IPS DF 19.7 (cell line): ENCODE results near the gene PCID2.

Source experiments
- DNase-seq: peaks from one replicate; pipeline ENCODE4 v3.0.0-alpha.2; 2013; ENCODE audit warnings: low read depth, low spot score

The PCID2 gene

DNA sequence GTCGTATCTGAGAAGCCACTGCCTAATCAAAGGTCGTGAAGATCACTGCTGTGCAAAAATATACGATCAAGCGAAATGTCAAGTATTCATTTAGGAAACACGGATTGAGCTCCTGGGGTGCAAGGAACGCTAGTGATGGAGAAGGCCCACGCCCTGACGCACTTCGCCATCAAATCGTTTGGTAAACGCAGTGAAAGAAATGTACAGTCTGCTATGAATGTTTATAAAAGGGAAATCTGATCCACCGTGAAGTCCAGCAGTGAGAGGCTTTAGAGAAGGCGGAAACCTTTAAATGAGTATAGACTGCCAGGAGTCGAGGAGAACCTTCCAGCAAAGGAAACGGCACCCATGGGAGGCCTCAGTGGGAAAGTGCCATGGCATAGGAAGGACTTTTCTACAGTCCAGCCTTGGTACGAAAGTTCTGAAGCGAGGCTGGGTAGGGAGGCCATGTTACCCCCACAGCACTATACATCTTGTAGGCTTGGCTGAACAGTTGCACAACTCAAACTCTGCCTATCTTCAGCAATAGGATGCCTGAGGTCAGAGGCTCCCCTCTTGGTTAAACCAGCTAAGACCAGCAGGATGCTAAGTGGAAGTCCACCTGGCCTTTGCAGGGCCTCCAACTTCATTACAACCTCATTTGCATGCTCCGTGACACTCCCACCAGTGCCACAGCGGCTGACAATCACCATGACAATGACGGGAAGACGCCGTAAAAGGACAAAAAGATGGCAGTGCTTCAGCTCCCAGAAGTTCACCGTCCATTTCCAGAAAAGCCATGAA lies 20.4 kb downstream of the PCID2 start:
- DNase-seq = no peak

DNA sequence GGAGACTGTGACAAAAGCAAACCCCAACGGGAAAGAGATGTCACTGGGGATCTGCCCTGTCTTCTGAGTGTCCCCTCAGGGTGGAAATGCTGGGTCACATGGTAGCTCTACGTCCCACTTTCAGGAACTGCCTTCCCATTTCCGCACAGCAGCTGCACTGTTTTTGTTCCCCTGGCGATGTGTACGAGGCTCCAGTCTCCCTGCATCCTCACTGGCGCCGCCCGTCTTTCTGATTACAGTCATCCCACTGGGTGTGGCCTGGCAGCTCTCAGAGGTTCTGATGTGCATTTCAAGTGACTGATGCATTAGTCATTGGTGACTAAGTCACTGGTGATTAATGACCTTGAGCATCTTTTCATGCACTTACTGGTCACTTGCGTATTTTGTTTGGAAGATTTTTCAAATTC lies 21.2 kb downstream of the PCID2 start:
- no peak for DNase-seq

DNA sequence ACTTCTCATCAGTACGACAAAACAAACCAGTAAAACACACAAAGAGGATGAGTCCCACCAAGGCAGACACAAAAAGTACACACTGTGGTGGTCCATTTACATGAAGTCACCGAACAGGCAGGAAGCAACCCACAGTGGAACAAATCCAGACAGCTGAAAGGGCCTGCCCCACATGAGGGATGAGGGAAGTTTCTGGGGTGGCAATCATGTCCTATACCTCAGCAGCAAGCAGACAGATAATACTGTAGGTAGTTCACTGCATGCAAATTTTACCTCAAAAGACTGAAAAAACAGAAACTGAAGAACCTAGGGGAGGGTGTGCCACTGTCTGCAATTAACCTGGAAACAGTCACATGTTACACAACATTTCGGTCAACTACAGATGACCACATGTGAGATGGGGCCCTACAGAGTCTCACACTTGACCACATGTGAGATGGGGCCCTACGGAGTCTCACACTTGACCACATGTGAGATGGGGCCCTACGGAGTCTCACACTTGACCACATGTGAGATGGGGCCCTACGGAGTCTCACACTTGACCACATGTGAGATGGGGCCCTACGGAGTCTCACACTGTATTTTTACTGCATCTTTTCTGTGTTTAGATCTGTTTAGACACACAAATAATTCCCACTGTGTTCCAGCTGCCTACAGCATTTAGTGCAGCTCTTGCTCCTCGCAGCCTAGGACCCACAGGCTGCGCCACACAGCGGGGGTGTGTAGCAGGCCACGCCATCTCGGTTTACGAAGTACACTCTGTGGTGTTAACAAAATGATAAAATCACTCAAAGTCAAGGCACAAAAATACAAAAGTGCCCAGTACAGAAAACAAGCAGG lies 22.2 kb downstream of the PCID2 start:
- no peak for DNase-seq

DNA sequence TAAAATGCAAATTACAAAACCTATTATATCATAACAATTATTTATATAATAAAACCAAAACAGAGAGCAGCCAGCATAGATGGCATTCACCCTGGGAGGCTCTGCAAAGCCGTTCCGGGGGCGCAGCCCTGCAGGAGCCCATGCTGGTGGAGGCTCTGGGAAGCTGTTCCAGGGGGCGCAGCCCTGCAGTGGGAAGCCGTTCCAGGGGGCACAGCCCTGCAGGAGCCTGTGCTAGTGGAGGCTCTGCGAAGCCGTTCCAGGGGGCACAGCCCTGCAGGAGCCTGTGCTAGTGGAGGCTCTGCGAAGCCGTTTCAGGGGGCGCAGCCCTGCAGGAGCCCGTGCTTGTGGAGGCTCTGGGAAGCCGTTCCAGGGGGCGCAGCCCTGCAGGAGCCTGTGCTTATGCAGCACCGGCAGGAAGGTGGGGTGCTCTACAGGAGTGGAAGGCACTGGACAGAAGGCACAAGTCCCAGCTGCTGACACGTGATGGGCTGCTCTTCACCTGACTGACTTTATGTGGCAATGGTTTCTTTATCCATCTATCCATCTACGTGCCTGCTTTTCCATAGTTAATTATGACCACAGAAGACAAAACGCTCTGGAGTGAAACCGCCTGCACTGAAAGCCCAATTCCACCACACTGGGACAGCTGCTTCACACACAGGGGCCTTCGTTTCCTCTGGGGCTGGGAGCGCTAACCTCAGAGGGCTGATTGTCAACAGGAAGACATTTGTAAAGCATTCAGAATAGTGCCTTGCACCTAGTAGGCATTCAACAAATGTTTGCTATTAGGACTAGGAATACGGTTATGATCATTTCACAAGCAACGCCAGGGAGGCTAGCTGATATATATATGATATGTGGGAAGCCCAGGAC lies 23.7 kb downstream of the PCID2 start:
- no peak for DNase-seq

DNA sequence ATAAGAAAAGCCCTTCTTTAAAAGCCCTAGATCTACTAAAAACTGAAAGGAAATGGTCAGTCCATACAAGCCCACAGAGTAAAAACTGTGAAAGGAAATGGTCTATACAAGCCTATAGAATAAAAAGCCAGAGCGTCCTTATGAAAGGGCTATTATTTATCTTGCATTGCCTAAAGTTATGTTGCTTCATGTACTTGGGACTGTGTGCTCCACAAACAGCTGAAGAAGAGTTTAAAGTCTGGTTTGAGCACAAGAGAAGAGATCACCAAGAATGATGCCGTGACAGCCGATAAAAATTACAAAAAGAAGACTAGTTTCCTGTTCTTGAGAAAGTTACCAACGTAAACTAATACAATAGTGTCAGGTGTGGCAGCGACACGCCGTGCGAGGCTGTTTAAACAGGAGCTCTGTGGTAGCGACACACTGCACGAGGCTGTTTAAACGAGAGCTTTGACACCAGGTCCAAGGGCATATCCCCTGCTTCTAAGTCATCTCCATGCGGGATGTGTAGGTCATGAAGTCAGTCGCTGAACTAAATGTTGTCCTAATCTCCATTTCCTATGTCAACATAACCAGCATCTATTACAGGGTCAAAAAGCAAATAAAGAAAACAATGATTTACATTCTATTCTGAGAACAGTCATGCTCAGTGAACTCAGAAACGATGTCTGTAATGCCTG lies 24.9 kb downstream of the PCID2 start:
- DNase-seq = no peak

DNA sequence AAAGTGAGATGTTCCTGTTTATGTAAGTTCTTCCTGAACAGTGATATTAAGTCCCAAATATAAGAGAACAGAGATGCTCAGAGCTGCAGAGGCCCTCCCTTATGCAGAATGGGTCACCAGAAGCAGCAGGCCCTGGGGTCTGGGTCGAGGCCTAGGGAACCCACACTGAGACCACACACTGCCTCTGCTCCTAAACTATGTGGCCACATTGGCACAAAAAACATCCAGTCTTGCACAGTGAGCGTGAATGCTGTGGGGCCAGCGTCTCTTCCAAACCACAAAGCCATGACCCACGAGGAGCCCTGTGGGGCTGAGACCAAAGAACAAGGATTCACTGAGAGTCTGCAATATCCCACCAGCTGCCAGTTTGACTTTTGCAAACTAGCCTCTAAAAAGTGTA lies 26.4 kb downstream of the PCID2 start:
- DNase-seq = no peak

DNA sequence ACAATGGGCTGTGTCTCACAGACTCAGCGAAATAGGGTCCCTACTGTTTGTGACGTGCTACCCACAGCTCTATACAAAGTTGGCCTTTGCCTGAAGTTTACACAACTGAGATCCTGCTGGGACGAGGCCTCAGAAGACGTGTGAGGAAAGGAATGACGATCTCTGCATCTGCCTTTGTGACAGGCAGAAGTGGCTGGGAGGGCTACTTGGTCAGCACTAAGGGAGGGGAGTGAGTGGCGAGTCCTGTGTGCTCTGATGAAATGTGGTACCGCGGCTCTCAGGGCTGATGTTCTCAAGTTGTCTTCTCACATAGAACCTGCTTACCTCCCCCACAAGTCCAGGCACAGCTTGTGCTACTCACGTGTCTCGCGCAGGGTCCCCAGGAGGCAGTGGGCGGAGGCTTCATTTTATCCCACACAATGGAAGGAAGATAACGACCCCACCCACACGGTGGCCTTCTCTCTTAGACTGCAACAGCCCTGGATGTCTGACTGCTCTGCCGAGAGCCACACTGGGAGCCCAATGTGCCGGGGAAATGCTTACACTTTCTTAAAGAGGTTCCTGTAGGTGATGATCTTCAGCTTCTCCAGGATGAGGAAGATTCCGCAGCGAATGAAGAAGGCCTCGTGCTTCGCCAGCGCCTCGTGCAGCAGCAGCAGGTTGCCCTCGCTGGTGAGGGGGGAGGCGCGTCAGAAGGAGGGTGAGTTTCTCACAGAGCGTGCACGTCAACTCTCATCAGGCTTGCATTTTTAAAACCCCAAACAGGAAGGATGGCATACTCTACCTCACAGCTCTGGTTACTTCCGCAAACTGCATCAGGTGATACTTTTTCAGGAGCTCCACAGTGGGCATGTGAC lies 28.9 kb downstream of the PCID2 start:
- DNase-seq = no peak

DNA sequence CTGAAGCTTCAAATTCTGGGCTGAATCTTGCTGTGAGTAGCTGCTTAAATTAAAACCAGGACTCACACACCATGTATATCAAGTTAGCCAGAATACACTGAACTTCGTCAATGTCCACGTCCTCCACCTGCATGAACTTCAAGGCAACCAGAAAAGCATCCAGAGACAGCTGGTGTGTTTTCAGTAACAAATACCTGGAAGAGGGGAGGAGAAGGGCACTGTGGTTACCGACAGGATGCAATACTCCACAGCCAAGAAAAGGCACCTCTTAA lies 29.6 kb downstream of the PCID2 start:
- no peak for DNase-seq

DNA sequence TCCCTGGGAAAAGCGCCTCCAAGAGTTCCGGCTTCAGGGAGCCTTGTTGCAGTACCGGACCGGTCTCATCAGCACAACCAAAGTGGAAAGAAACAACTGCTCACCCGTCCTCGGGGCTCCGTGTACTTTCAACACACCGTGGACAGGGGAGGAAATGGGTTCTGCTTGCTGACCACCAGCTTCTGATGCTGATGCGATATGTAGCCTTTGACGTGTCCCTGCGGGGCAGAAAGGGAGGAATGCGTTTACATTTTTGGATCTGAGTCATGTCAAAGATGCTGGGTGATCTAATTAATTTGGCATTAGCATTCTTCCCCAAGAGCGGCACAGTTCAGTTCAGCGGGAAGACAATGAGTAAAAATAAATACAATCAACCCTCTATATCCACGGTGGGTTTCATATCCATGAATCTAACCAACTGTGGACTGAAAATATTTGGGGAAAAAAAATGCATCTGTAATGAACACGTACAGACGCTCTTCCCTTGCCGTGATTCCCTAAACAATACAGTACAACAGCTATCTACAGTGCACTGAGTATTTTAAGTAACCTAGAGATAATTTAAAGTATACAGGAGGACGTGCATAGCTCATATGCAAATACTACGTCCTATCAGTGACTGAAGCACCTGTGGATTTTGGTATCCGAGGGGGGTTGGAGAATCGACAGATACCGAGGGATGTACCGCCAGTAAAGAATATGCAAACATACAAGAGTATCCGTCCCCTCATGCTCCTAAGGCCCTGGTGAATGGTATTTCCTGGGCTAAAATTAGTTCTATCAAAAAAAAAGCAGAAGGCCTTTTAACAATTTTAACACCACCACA lies 30.2 kb downstream of the PCID2 start:
- no peak for DNase-seq

DNA sequence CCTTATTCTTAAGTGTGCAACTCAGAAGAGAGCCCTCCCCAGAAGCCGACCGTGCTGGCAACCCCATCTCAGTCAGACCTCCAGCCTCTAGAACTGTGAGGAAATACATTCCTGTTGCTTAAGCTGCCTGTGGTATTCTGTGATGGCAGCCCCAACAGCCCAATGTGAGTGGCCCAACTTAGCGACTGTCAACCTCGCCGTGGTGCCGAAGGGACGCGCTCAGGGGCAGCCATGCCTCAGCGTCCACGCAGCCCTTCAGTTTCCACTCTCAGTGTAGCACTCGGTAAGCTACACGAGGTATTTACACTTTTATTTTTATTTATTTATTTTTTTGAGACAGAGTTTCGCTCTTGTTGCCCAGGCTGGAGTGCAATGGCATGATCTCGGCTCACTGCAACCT lies 31.6 kb downstream of the PCID2 start:
- DNase-seq = no peak

DNA sequence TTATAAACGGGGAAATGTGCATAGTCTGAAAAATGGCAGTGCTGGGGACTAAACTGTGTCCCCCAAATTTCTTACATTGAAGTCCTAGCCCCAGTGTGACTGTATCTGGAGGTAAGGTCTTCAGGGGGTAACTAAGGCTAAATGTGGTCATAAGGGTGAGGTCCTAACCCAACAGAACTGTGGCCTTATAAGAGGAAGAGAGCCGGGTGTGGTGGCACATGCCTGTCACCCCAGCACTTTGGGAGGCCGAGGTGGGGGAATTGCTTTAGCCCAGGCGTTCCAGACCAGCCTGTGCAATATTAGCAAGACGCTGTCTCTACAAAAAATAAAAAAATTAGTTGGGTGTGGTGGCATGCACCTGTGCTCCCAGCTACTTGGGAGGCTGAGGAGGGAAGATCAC lies 32.2 kb downstream of the PCID2 start:
- no peak for DNase-seq

DNA sequence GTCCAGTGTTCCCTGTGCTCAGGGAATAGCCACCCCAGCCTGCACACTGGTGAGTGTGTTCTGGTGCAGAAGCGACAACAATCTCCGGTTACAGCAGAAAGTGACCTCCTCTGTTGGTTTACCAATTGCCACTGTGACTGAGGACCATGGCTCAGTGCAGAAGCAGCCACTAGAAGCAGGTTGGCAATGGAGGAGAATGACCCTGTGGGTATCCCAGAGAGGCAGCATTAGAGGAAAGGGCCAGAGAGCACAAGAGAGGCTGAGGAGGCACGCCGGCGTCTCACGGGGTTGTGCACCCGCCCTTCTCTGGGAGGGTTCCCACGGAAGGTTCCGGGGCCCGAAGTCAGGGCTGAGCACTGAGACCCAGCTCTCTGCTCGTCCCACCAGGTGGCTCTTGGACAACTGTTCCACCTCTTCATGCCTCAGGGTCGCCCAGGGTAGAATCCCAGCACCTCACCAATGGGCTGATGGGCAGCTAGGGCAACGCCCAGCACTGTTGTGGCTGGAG lies 36.0 kb downstream of the PCID2 start:
- no peak for DNase-seq

DNA sequence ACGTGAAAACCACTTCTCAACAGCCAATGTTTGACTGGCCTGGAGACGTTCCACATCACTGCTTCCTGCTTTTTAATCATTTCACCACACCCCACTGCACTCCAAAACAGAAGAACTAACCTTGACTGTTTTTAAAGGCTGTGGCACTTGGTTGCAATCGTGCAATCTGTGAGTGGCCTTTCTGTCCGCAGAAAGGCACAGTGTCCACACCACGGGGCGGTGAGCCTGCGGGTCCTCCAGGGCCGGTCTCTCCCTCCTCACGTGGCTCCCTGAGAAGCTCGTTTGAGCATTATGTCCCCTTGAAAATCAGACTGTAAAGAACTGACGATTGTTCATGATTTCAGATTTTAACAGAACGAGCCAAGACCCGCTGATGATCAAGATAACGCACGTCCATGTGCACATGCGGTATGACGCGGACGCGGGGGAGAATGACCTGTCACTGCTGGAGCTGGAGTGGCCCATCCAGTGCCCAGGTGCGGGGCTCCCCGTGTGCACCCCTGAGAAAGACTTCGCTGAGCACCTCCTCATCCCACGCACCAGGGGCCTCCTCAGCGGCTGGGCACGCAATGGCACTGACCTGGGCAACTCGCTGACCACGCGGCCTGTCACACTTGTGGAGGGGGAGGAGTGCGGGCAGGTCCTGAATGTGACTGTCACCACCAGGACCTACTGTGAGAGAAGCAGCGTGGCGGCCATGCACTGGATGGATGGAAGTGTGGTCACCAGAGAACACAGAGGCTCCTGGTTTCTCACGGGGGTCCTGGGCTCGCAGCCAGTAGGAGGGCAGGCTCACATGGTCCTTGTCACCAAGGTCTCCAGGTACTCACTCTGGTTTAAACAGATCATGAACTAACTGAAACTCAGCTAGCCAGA lies 37.0 kb downstream of the PCID2 start:
- no peak for DNase-seq

DNA sequence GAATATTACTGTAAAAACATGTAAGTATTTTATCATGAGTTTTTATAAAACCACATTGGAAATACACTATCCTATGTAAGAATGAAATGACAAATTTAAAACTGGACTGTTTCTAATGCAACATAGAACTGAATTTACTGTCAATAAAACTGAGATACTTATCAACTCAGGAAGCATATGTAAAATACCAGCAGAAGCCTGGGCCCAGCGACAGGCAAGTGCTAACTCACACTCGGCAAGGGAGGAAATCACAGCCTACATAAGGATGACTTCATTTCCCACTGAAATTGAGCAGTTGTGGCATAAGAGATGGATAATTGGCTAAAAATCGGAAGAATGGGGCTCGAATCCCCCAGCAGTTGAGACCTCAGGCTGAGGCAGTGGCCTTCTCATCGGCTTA lies 38.0 kb downstream of the PCID2 start:
- no peak for DNase-seq

DNA sequence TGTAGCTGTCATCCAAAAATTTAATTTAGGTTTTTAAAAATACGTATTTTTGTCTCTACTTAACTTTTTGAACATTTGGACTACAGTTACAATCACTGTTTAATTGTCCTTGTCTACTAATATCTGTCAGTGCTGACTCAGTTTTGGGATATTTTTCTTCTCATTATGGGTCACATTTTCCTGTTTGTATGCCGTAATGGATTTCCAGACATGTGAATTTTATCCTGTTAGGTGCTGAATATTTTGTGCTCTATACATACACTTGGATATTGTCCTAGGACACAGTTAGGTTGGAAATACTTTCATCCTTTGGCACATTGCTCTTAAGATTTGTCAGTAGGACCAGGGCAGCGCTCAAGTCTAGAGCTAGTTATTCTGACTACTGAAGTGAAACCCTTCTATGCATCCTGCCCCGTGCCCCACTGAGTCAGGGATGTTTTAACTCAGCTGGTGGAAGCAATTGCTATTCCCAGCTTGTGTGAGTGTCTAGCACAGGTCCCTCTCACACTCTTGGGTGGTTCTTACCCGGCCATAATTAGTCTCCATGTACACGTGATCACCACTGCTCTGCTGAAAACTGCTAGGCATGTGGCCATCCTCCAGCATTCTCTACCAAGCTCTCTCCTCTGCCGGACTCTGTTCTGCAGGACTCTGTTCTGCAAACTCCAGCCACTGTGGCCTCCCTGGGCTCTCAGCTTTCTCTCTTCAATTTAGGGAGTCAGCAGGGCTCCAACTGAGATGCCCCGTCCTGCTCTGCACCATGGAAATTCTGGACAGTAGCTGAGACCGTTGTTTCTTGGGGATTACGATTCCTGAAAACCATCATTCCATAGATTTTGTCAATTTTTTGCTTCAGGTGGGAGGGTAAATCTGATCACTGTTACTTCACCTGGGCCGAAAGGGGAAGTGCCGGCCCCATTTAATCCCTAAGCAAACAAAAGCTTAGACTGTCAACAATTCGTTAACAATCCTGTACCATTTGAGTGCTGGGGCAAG lies 38.9 kb downstream of the PCID2 start:
- DNase-seq = no peak

DNA sequence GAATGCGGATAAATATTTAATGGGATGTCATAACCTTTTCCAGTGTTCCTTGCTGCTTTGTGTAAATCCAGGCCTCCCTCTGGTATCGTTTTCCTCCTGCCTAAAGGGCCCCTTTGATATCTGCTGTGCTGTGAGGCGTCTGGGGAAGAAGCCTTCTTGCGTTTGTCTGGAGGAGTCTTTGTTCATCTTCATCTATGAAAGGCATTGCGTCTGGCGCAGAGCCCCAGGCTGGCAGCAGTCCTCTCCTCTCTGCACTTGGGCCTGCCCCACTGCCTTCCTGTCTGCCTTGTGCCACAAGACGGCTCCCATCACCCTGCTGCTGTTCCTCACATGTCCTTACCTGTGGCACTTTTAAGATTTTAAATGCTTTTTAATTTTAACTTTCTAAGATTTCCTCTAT lies 40.3 kb downstream of the PCID2 start:
- DNase-seq = no peak

DNA sequence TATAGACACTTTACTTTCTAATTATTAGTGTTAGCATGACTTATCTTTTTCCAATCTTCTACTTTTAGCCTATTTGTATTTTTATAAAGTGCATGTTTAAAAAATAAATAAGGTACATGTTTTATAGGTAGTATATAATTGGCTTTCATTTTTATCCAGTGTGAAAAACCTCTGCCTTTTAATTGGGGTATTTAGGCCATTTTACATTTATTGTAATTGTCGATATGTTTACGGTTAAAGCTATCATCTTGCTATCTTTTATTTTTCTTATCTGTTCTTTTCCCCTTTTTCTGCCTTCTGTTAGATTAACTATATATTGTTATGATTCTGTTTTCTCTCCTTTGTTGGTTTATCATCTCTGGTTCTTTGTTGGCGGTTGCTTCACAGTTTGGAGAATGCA lies 40.9 kb downstream of the PCID2 start:
- DNase-seq = no peak

DNA sequence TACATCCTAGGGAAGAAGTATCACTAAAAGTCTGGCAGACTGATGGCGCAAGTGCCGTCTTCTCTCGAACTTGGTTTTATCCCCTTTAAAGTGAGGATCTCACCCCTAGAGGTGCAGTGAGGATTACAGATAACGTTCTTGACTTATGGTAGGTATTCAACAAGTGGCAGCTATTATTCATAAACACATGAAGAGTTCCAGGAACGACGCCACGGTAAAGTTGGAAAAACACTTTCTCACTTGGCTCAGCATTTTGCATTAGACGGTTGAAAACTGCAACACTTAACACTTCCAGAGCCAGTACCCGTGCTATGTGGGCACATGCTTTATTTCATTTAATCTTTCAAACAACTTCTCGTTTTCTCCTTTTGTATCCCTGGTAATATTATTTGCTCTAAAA lies 41.3 kb downstream of the PCID2 start:
- no peak for DNase-seq
